ENCODE results near the gene NOL9. TPM values are rescaled to one million over a fixed set of nuclear protein-coding genes. Genes with fewer than 3 reads are reported as not detected.

Gene NOL9
- polyA plus RNA-seq, 3 donors = 14.8 to 15.9 (median 15.1) TPM

- no peak for DNase-seq (ENCODE audit: low read depth in 3 of 3, low spot score in 2 of 3)
Measured at GRCh38 chr1:6491966-6492365, 62.3 kb downstream of the NOL9 start.

GRCh38 chr1:6491480-6491962, 62.8 kb downstream of the NOL9 start, which contains the start of gene PLEKHG5:
PLEKHG5 (minus strand) TSS chr1:6491667; CDS start chr1:6477571, 14,096 bp downstream.
- no peak for DNase-seq (ENCODE audit: low read depth in 3 of 3, low spot score in 2 of 3)

GRCh38 chr1:6491081-6491449, 63.2 kb downstream of the NOL9 start:
- DNase-seq (ENCODE audit: low read depth in 3 of 3, low spot score in 2 of 3) = no peak

GRCh38 chr1:6490181-6491080, 63.9 kb downstream of the NOL9 start:
- DNase-seq (ENCODE audit: low read depth in 3 of 3, low spot score in 2 of 3) = no peak

- no peak for DNase-seq (ENCODE audit: low read depth in 3 of 3, low spot score in 2 of 3)
Measured at GRCh38 chr1:6489799-6490180, 64.5 kb downstream of the NOL9 start.

- DNase-seq (ENCODE audit: low read depth in 3 of 3, low spot score in 2 of 3) = no peak
Measured at GRCh38 chr1:6489383-6489765, 64.9 kb downstream of the NOL9 start.

- DNase-seq (ENCODE audit: low read depth in 3 of 3, low spot score in 2 of 3) = no peak
Measured at GRCh38 chr1:6488602-6489382, 65.5 kb downstream of the NOL9 start.

- no peak for DNase-seq (ENCODE audit: low read depth in 3 of 3, low spot score in 2 of 3)
Measured at GRCh38 chr1:6487804-6488484, 66.4 kb downstream of the NOL9 start.

GRCh38 chr1:6486433-6487011, 67.8 kb downstream of the NOL9 start:
- peak; percentile 70 to 87 (median 75) for DNase-seq (ENCODE audit: low read depth in 3 of 3, low spot score in 2 of 3)

- no peak for DNase-seq (ENCODE audit: low read depth in 3 of 3, low spot score in 2 of 3)
Measured at GRCh38 chr1:6485168-6486101, 68.9 kb downstream of the NOL9 start.

- DNase-seq (ENCODE audit: low read depth in 3 of 3, low spot score in 2 of 3) = no peak
Measured at GRCh38 chr1:6484826-6485167, 69.5 kb downstream of the NOL9 start.

- no peak for DNase-seq (ENCODE audit: low read depth in 3 of 3, low spot score in 2 of 3)
Measured at GRCh38 chr1:6483761-6484117, 70.6 kb downstream of the NOL9 start.

GRCh38 chr1:6483017-6483760, 71.1 kb downstream of the NOL9 start:
- no peak for DNase-seq (ENCODE audit: low read depth in 3 of 3, low spot score in 2 of 3)

GRCh38 chr1:6481820-6482219, 72.5 kb downstream of the NOL9 start:
- no peak for DNase-seq (ENCODE audit: low read depth in 3 of 3, low spot score in 2 of 3)

GRCh38 chr1:6477039-6477820, 77.1 kb downstream of the NOL9 start:
- no peak for DNase-seq (ENCODE audit: low read depth in 3 of 3, low spot score in 2 of 3)

- no peak for DNase-seq (ENCODE audit: low read depth in 3 of 3, low spot score in 2 of 3)
Measured at GRCh38 chr1:6476483-6476882, 77.8 kb downstream of the NOL9 start.

GRCh38 chr1:6475381-6476133, 78.8 kb downstream of the NOL9 start:
- no peak for DNase-seq (ENCODE audit: low read depth in 3 of 3, low spot score in 2 of 3)

Measured in right renal cortex interstitium (tissue), 3 donors.